ENCODE results near the gene ZNF169.
"Not testable (repeated sequence)": the region's sequence is repeated elsewhere in the genome, so short reads cannot be mapped to it uniquely, and the experiment has no call there.

ZNF169 gene

GRCh38 chr9:94287877-94288513, 28.9 kb downstream of the ZNF169 start:
- DNase-seq (ENCODE audit: low spot score) = no peak

DNA sequence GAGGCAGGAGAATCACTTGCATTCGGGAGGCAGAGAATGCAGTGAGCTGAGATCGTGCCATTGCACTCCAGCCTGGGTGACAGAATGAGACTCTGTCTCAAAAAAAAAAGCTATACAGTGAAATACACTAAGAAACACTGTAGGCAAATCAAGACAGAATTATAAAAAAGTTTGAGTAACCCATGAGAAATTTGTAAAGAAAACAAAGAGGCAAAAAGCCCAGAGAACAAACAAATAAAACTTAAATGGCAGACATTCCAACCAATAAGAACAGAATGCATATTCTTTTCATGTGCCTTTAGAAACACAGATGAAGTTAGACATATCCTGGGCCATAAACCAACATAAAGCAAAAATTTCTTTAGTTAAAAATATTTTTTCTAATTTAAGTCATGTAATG, 30.6 kb downstream of the ZNF169 start:
- DNase-seq (ENCODE audit: low spot score) = no peak

GRCh38 chr9:94298949-94299599, 40.0 kb downstream of the ZNF169 start:
- no peak for DNase-seq (ENCODE audit: low spot score)

GRCh38 chr9:94300470-94301301, 41.6 kb downstream of the ZNF169 start:
- no peak for DNase-seq (ENCODE audit: low spot score)

DNA sequence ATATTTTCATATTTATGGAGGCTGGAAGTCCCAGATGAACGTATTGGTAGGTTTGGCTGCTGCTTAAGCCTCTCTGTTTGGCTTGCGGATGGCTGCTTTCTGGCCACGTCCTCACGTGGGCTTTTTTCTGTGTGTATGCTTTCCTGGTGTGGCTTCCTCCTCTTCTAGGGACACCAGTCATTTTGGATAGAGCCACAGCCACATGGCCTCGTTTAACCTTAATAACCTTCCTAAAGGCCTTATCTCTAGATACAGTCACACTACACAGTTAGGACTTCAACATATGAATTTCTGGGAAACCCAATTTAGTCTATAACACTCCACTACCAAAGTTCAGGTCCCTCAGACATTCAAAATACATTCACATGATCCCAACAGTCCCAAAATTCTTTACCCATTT, 42.5 kb downstream of the ZNF169 start:
- no peak for DNase-seq (ENCODE audit: low spot score)

DNA sequence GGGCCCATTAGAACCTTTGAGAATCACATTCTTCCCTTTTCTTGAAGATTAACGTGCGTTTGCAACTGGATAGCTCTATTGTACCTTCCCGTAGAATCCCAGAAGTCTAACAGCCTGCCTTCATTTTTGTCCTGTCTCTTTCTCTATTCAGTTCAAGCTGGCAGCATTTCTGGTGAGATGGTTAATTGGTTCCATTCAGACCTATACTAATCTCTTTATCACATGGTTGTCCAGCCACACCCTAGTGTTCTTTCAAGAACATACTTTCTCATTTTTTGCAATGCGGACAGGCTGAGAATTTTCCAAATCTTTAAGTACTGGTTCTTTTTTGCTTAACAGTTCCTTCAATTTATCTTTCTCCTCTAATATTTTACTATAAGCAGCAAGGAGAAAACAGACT, 43.3 kb downstream of the ZNF169 start:
- DNase-seq (ENCODE audit: low spot score) = no peak

GRCh38 chr9:94303321-94303720, 44.2 kb downstream of the ZNF169 start:
- no peak for DNase-seq (ENCODE audit: low spot score)

DNA sequence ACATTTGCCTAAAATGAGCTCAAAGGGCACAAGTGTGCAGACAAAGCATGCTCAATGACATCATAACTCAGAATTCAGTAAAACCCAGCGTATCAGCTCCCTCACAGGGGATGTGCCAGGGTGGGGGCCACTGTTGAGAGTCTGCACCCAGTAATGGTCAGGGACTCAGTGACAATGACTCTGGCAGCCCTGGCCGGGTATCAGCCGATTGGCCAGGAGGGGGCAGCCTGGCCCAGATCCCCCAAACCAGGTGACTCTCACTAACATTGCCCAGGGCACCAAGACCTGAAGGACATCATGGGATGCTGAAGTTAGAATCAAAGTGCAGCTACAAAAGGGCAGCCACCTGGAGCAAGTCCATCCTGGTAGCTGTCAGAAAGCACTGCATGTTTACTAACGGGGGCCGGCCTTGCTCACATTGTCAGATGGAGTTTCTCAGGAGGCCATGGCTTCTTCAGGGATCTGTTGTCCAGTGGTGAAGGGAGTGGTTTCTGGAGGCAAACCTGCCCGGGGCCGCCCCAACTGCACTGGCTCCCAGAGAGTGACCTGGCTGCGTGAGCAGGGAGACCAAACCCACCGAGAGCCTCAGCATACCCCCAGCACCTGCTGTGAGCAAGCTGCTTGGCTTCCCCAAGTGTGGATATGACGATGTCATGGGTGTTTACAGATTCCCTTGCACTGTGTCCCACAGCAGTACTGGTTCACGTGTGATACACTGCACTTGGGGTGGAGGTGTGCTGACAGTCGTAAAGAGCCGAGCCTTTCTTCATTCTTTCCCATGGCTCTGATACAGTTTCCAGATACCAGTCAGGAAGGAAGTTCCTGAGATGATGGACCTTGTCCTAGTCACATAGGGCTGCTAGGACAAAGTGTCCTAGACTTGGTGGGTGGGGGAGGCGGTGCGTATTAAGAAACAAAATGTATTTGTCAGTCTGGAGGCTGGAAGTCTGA, 56.2 kb downstream of the ZNF169 start:
- DNase-seq (ENCODE audit: low spot score) = not testable (repeated sequence)

- DNase-seq (ENCODE audit: low spot score) = not testable (repeated sequence)
Measured at GRCh38 chr9:94316236-94316635, 57.1 kb downstream of the ZNF169 start.

DNA sequence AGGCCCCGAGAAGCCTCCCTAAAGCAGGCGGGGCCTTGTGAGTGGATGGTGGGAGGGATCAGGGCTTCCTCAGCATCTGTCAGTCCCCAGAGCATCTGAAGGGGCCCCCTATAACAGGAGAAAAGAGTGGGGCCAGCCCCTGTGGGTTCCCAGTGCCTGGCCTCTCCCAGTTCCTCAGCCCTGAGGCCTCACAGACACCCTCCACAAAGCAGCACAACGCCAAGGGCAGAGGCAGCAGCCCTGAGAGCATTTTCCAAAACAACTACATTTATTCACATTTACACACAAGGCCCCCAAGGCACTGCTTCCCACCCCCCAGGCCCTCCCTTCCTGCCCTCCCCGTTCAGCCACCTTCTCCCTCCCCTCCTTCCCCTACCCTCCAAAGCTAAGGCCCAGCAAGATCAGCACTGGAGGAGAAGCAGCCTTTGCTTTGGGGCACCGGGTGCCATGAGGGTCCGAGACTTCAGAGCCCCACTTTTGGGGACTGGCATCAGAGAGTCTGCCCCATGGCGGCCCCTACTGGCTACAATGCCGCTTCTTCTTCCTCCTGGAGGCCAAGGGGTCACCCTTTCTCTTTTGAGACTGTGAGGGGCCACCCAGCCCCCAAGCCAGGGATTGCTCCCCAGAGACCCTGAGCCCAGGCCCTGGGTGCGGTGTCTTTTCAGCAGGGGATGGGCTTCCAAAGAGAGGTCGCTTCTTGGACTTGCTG, 59.0 kb downstream of the ZNF169 start:
- DNase-seq (ENCODE audit: low spot score) = not testable (repeated sequence)

DNA sequence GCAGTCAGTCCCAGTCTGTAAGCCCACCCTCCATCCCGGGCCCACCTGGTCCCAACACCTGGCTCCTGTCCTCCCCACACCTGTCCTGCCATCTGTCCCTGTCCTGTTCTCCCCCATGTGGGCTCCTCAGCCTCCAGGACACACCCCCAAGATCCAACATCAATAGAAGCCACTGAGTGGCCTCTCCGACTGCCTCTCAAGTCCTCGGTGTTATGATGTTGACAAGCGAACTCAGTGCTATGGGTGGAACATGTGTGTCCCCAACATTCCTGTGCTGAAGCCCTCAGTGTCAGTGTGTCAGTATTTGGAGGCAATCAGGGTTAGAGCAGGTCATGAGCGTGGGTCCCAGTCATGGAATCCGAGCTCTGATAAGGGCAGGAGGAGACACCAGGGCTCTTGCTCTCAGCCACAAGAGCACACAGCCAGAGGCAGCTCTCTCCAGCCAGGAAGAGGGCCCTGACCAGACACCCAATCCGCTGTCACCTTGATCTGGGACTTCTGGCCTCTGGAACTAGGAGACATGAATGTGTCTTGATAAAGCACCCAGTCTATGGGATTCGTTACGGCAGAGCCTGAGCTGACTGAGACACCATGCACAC, 63.3 kb downstream of the ZNF169 start:
- DNase-seq (ENCODE audit: low spot score) = not testable (repeated sequence)

DNA sequence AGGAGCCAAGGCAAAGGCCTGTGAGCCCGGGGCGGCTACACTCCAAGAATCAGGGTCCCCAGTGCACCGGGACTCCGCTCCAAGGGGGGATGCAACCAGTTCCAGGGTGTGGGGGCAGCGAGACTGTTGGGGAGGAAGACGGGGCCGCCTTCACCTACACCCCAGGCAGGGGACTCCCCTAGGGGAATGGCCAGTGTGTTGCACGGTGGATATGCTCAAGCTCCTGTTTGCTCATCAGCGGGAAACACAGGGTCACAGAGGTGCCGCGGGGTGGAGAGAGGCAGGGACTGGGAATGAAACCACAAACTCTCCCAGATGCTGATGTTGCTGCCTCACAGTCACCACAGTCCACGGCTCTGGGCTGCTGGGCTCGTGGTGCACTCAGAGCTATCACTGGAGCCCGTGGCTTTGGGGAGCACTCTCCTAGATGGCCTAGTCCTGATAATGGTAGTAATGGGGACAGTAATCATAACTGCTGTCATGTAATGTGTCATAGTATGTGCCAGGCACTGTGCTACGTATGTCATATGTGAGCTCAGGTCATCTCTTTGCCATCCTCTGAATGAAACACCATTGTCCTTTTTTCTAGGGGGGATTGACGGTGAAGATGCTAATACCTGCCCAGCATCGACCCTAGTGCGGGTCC, 64.2 kb downstream of the ZNF169 start:
- not testable (repeated sequence) for DNase-seq (ENCODE audit: low spot score)

DNA sequence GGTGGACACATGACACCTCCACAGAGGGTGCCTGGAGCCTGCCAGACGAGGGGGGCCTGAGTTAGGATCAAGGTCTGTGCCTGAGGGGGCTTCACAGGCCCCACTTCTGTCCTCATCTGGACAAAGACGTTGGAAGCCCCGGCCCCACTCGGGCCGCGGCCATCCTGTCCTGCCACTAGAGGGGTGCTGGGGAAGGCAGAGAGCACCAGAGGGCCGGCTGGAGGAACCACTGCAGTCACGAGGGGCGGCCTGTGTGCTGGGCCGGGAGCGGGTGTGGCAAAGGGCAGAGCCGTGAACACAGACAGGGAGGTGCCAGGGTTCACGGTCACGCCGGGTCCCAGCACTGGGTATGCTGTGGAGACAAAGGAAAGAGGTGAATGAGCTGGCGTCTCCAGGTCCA, 66.5 kb downstream of the ZNF169 start:
- not testable (repeated sequence) for DNase-seq (ENCODE audit: low spot score)

GRCh38 chr9:94328544-94328943, 69.4 kb downstream of the ZNF169 start, which contains the start of gene NUTM2F:
NUTM2F (minus strand) TSS chr9:94328644; CDS start chr9:94328623, 21 bp downstream.
- not testable (repeated sequence) for DNase-seq (ENCODE audit: low spot score)

DNA sequence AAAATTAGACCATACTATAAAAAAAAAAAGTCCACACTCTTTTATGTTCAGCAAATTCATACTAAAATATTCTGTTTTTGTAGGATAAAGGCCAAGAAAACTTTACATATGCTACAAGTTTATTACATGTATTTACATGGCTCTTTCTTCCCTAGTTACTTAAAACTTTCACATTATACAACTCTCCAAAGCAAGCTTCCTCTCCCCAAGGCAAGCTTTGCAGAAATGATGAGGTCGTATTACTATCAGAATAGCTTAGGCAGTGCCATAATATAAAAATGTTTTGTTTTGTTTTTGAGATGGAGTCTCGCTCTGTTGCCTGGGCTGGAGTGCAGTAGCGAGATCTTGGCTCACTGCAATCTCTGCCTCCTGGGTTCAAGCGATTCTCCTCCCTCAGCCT, 77.3 kb downstream of the ZNF169 start:
- DNase-seq (ENCODE audit: low spot score) = not testable (repeated sequence)

- not testable (repeated sequence) for DNase-seq (ENCODE audit: low spot score)
Measured at GRCh38 chr9:94338723-94339122, 79.6 kb downstream of the ZNF169 start.

DNA sequence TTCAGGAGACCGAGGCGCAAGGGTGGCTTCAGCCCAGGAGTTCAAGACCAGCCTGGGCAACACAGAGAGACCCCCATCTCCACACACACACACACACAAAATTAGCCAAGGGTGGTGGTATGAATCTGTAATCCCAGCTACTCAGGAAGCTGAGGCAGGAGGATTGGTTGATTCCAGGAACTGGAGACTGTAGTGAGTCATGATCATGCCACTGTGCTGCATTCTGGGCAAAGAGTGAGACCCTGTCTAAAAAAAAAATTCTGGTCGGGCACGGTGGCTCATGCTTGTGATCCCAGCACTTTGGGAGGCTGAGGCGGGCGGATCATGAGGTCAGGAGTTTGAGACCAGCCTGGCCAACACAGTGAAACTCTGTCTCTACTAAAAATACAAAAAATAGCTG, 80.6 kb downstream of the ZNF169 start:
- not testable (repeated sequence) for DNase-seq (ENCODE audit: low spot score)

- not testable (repeated sequence) for DNase-seq (ENCODE audit: low spot score)
Measured at GRCh38 chr9:94340750-94341149, 81.7 kb downstream of the ZNF169 start.

GRCh38 chr9:94341703-94342102, 82.6 kb downstream of the ZNF169 start:
- not testable (repeated sequence) for DNase-seq (ENCODE audit: low spot score)

- not testable (repeated sequence) for DNase-seq (ENCODE audit: low spot score)
Measured at GRCh38 chr9:94347451-94347850, 88.4 kb downstream of the ZNF169 start.

All from GM03348 (cell line).